NCI-H82 treated with DMSO at 0.1 percent for 48 hours (cell line): ENCODE measurements around the gene BCL11B.

ENCODE experiments used
- DNase-seq: peaks from one replicate; lab custom pipeline; 2025; ENCODE audit not compliant: unreplicated experiment; lab: John Stamatoyannopoulos, UW

Gene BCL11B

GRCh38 chr14:99287269-99287942 is 15.4 kb upstream of the BCL11B start:
- DNase-seq = no peak

GRCh38 chr14:99286761-99287160 is 14.8 kb upstream of the BCL11B start:
- DNase-seq = no peak

- no peak for DNase-seq
These were observed 12.4 kb upstream of the BCL11B start for GRCh38 chr14:99284254-99285004.

GRCh38 chr14:99282261-99283050 is 10.5 kb upstream of the BCL11B start:
- DNase-seq = no peak

GRCh38 chr14:99281396-99281795 is 9.4 kb upstream of the BCL11B start:
- DNase-seq = no peak

- DNase-seq = no peak
These were observed 8.9 kb upstream of the BCL11B start for GRCh38 chr14:99280852-99281251.

GRCh38 chr14:99280066-99280731 is 8.2 kb upstream of the BCL11B start:
- no peak for DNase-seq

GRCh38 chr14:99278836-99279235 is 6.8 kb upstream of the BCL11B start:
- no peak for DNase-seq

GRCh38 chr14:99277530-99277929 is 5.5 kb upstream of the BCL11B start:
- no peak for DNase-seq

- no peak for DNase-seq
These were observed 4.5 kb upstream of the BCL11B start for GRCh38 chr14:99276482-99276881.

GRCh38 chr14:99275222-99275584 is 3.2 kb upstream of the BCL11B start:
- DNase-seq = no peak

- peak; percentile 92 for DNase-seq
These were observed 2.6 kb upstream of the BCL11B start for GRCh38 chr14:99274346-99275221.

- DNase-seq = no peak
These were observed 1.9 kb upstream of the BCL11B start for GRCh38 chr14:99273766-99274345.

GRCh38 chr14:99272899-99273765 is 1.1 kb upstream of the BCL11B start:
- peak; percentile 76 for DNase-seq

GRCh38 chr14:99272632-99272898 is 568 bp upstream of the BCL11B start:
- DNase-seq = no peak

- no peak for DNase-seq
These were observed 616 bp downstream of the BCL11B start for GRCh38 chr14:99271221-99271941.

- DNase-seq = peak; percentile 59
These were observed 1.4 kb downstream of the BCL11B start for GRCh38 chr14:99270458-99271220.
